RKO (cell line): Measurements from ENCODE around the gene SAMD3.
"Not testable (repeated sequence)": the region's sequence is repeated elsewhere in the genome, so short reads cannot be mapped to it uniquely, and the experiment has no call there.

Experiments used
- DNase-seq: peaks from one replicate; pipeline ENCODE4 v3.0.0-alpha.2; 2016; ENCODE audit warnings: low spot score

Gene SAMD3

DNA sequence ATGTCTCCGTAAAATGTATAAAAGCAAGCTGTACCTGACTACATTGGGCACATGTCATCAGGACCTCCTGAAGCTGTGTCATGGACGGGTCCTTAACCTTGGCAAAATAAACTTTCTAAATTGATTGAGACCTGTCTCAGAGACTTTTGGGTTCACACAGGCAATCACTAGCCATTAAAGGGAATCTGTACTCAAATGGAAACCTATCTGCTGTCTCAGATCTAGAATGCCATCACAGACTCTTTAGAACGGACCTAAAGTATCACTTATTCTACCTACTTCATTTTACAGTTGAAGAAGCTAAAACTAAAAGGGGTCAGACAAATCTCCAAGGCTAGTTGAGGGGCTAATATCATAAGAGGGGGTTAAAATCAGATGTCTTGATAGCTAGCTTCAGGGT, 11.1 kb downstream of the SAMD3 start:
- DNase-seq = no peak

DNA sequence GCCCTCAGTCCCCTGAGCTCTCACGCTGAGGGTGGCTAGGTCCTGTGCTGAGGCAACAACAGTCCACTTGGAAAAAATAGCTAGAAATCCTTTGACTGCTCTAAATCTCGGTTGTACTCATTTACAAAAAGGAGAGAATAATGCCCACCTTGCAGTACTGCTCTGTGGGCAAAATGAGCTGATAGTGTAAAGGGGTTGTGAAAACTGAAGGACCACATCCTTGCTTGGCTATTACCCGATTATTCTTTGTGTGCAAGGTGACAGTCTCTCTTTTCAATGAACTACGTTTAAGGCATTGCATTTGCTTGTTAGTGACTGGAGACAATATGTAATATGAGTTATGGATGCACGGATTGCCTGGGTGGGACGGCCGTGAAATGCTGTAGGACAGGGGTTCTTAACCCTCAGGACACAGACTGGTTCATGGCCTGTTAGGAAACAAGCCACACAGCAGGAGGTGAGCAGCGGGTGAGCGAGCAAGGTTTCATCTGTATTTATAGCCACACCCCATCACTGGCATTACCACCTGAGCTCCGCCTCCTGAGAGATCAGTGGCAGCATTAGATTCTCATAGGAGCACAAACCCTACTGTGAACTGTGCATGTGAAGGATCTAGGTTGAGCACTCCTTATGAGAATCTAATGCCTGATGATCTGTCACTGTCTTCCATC, 14.6 kb downstream of the SAMD3 start:
- no peak for DNase-seq

DNA sequence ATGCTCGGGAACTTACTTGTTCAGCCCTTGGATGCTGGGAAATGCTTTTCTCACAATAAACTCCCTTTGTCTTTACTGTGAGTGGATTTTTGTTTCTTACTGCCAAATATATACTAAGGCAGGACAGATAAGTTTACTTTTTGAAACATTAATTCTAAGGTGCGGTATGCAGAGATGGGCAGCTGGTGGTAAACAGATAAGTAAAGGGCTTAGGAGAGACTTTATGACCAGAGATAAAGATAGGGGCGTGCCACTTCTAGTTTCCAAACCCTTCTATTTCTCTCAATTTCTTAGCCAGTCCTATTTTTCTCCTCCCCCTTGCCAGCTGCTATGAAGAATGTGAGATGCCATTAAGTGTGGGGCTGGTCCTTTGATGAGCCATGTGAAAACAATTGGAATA, 16.3 kb downstream of the SAMD3 start:
- DNase-seq = no peak

DNA sequence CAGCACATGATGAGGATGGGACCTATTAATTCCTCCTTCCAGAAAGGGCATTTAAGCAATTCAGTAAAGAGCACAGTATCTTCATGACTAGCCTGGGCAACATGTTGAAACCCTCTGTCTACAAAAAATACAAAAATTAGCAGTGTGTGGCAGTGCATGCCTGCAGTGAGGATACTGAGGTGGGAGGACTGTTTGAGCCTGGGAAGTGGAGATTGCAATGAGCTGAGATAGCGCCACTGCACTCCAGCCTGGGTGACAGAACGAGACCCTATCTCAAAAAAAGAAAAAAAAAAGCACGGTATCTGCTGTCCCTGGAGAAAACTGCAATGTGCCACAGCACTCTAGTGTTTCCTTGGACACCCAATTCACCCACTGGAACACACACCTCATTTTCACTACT, 18.4 kb downstream of the SAMD3 start:
- no peak for DNase-seq

DNA sequence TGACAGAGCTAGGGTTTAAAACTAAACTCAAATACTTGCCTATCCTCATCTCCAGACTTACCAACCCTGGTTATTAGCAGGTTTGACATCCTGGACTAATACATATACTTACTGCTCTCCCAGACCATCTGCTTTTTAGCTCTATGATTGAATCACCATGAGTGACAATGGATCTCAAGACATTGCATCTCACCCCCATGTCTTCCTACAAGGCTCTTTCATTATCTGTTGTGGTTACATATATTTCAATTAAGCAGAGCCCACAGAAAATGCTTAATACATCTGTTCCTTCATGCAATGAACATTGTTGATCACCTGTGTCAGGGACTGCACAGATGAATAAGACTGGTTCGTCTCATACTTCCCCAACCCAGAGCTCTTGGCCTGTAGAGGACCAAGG, 19.4 kb downstream of the SAMD3 start:
- DNase-seq = no peak

DNA sequence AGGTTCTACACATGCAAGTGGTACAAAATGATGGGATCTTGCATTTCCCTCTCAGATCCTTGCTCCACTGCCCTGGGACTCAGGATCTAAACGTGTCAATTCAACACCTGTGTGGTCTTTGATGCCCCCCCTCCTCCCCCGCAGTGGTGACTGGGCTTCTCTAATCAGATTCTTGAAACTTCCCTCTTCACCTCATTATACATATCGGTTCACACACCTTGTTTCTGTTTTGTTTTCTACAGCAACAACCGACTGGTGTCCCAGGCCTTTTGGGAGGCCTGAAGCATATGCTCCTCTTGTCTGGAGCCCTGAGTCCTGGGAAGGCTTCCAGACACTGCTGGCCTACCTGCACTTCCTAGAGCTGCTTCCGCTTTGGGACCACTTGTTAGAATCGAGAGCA, 20.0 kb downstream of the SAMD3 start:
- DNase-seq = no peak

DNA sequence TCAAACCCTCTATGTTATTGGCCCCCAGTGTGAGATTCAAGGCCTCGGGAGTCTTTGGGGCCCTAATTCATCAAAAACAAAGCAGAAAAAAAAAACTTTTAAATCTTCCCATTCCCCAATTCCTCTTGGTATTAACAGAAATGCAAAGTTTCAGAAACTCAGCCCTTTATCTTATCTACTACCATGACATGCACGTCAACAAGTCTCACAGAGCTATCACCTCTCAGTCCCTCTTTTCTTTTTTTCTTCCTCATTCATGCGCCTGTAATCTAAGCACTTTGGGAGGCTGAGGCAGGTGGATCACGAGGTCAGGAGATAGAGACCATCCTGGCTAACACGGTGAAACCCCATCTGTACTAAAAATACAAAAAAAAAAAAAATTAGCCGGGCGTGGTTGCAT, 22.7 kb downstream of the SAMD3 start:
- DNase-seq = no peak

DNA sequence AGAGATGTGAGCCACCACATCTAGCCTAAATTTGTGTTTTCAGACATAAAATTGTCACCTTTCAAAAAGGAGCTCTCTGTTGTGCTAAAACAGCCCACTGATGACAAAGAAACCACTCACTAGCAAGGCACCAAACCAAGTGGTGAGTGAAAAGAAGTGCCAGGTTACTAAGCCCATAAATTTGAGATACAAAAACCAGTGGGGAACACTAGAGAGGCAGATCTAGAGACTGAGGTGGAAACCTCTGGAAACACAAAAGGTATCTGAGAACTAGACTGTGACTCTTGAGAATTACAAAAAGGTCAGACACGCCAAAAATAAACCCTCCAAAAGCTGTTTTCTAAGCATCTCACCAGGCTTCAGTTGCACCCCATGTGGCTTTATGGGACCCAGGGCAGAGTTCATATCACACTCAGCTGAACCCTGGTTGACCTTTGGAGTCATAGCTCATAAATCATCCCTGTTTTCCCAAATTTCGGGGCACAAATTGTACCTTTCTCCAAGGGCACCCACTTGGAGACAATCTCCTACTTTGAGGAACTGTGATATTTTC, 24.2 kb downstream of the SAMD3 start:
- DNase-seq = no peak

DNA sequence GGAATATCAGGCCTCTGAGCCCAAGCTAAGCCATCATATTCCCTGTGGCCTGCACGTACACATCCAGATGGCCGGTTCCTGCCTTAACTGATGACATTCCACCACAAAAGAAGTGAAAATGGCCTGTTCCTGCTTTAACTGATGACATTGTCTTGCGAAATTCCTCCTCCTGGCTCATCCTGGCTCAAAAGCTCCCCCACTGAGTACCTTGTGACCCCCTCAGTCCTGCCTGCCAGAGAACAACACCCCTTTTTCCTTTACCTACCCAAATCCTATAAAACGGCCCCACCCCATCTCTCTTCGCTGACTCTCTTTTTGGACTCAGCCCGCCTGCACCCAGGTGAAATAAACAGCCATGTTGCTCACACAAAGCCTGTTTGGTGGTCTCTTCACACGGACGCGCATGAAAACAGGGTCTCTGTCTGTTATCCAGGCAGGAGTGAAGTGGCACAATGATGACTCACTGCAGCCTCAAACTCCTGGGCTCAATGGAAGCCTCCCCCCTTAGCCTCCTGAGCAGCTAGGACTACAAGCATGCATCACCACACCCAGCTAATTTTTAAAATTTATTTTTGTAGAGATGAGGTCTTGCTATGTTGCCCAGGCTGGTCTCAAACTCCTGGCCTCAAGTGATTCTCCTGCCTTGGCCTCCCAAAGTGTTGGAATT, 24.8 kb downstream of the SAMD3 start:
- not testable (repeated sequence) for DNase-seq

DNA sequence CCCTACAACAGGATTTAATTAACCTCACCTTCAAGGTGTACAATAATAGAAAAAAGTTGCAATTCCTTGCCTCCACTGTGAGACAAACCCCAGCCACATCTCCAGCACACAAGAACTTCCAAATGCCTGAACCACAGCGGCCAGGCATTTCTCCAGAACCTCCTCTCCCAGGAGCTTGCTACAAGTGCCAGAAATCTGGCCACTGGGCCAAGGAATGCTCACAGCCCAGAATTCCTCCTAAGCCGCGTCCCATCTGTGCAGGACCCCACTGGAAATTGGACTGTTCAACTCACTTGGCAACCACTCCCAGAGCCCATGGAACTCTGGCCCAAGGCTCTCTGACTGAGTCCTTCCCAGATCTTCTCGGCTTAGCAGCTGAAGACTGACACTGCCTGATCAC, 28.3 kb downstream of the SAMD3 start:
- DNase-seq = not testable (repeated sequence)

DNA sequence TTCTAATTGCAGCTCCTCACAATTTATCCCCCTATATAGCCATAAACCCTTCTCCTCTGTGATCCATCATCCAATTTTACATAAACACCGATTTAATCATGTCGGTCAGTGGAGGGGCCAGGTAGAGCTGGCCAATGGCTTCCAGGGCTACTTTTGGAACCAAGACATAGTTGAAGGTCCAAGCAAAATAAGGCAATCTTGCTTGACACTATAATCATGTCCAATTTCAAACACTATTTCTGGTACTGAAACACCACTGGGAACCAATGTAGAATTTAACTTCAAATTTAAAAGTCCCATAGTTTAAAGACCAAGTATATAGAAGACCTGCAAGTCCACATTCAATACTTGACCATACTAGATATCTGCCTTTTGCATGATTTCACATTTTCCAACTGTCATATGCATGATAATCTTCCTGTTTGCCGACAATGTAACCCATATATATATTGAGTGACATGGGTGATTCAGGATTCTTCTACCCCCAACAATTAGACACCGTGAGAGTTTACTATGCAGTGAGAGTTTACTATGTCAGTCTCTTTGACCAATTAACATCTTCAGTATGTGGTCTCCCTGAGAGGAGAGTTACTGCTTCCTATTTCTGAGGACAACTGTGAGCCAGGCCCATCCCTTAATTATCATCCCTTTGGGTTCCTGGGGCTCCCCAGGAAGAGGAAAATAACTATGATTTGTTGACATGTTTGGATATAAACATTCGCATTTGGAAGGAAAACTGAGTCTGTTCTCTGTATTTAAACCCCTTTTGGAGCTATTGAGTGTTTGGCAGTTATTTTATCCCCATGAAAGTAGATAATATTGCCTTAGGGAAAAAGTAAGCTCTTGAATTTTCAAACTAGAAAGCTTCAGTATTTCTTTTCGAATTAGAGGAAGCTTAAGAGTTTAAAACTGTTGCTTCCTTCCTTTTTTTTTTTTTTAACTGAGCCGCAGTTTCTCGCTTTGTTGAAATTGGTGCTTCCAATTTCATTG, 31.8 kb downstream of the SAMD3 start:
- DNase-seq = no peak

DNA sequence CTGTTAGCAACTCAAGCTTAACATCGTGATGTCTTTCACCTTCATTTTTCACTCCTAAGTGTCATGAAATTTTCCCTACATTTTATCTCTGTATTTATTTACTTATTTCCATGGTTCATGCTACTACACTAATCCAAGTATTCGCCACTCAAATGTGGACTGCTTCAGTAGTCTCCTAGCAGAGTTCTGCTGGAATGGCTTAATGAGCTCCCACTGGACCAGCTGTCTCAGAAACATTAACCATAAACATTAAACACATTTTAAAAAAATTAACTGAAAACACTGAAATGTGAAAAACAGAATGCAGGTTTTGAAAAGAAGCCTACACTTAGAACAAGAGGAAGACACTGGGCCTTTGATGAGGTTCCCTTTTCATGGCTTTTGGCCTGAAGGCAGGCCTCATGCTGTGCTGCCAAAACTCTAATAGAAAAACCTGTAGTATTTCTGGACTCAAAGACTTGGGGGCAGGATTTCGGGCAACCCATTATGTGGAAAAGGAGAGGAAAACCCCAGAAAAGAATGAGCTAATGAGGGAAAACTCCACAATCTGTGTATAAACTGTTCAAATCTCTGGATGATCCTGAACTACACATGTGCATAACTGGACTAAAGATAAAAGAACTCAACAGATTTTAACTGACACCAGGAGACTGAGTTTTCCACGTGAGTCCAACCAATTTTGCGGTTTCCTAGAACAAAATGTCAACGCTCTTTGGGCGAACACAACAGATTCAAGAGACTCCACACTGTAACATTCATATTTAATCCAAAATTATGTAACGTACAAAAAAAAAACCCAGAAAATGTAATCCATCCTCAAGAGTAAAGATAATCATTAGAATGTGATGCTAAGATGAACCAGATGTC, 33.0 kb downstream of the SAMD3 start:
- DNase-seq = no peak

DNA sequence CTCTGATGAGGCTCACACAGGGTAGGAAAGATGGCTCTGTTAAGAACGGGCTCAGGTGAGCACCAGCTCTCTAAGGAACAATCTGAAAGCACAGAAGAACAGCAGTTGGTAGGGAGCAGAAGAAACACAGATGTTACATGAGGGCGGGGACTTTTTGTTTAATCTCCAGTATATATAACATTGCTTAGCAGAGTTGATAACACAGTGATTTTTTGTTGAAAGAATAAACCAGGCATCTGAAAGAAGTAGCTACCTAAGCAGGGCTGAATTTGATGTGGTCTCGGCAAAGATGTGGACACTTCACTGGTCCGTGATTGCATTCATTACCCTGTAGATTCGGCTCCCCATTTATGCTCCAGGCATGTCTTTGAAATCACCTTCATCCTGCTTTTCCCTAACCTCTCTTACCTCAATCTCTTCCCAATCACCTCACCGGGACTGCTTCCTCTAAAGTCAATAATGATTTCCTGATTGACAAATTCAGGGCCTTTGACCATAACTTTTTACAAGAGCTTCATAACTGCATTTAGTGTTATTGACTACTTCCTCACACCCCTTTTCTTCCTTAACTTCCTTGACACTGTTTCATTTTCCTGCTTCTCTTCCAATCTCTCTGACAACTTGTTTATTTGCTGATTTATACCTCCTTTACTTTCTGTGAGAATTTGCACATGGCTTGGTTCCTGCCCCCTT, 34.4 kb downstream of the SAMD3 start:
- DNase-seq = no peak

DNA sequence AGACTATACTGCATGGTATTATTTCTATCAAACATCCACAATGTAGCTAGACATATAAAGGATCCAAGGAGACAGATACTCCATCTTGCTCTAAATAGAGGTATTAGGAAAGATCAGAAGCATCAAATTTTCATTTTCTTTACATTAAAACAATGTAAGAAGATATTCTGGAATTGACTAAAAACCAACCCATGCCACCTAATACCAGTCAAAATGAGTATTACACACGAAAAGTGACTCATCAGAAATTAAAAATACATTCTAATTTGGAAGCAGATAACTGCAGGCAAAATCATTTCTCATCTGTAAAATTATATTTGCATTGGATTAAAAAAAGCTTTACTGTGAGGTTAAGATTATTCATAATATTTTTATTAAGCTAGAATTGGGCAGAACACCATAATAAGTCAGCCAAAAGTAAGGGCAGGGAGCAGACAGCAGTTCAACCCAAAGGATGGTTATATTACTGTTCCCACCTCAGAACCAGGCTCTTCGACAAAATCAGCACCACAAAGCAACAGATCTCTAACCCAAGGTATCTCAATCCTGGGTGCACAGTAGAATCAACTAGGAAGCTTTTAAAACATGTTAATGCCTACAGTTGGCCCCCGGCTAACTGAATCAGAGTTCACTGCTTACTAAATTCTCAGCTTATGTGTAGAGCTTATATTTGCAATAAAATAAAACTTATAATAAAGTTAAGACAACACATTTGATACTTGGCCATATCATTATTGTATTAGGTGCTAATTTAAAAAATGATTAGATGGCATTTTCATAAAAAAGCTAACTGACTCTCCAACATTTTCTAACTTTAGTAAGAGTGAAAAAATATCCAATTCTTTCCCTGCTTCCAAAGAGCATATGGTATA, 35.2 kb downstream of the SAMD3 start:
- DNase-seq = no peak

DNA sequence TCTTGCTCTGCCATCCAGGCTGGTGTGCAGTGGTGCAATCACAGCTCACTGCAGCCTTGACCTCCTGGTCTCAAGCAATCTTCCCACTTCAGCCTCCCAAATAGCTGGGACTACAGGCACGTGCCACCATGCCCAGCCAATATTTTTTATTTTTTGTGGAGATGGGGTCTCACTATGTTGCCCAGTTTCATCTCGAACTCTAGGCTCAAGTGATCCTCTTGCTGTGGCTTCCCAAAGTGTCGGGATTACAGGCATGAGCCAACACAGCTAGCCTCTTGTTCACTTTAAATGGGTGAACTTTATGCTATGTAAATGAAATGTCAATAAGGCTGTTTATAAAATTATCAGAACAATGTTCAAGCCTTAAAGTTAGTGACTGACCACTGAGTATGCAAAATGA, 37.1 kb downstream of the SAMD3 start:
- DNase-seq = no peak

DNA sequence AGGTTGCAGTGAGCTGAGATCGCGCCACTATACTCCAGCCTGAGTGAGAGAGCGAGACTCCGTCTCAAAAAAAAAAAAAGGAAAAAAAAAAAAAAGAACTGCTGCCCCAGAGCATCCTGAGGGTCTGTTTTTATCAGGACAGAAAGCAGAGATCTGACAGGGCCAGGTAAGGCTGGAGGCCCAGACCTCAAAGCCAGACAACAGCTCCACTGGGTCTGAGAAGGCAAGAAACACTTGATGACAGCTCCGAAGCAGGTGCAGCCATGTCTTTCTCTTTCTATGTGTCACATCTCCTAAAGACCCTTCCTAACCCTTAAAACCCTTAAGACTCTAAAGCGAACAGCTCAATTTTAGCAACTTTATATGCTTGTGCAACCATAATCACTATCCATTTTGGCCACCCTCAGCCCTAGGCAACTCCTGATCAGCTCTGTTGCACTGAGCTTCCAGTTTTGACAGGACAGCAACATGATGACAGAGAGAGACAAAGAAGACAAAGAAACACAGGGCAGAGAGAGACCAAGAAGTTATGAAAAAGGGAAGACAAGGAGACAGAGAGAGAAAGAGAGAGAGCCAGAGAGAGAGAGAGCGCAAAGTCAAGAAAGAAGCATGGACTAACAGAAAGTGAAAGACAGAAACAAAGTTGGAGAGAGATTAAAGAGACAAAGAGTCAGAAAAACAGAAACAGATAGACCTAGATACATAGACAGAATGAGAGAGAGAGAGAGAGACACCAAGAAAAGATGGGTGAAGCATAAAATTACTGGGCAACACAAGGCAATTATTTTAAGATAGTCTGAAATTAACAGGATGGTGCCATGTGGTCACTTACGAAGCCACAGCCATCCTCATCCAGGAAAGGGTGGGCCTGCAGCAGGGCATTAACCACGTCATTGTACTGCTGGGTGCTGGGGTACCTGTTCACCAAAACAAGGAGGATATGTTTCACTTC, 39.2 kb downstream of the SAMD3 start:
- no peak for DNase-seq

DNA sequence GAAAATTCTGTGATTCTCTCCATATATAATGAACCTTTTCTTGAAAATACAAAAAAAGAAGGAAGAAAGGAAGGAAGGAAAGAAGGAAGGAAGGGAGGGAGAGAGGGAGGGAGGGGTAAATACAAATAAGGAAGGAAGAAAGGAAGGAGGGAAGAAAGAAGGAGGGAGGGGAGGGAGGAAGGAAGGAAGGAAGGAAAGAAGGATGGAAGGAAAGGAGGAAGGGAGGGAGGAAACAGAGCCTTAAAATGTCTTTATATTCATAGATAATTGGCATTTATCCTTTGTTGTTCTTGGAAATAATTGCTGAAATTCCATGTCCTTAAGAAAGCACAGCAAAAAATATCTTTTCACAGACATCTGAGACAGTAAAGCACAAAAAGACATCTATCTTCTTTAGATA, 40.3 kb downstream of the SAMD3 start:
- DNase-seq = no peak

DNA sequence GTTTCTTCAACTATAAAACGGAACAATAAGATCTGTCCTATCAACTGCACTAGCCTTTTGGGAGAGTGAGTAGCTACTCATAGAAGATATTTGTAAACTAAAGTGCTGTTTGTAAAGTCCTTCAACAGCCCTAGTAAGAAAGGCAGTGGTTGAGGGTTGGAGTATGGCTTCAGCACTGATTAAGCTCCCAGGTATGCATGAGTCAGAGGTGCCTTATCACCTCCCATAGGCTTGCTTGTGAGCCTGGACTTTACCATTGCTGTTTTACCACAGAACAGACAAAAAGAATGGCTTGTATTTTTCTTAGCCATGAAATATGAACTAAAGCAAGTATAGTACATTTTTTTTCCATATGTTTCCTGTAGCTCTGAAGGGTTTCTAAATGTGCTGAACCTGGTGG, 44.1 kb downstream of the SAMD3 start:
- peak; percentile 73 for DNase-seq

DNA sequence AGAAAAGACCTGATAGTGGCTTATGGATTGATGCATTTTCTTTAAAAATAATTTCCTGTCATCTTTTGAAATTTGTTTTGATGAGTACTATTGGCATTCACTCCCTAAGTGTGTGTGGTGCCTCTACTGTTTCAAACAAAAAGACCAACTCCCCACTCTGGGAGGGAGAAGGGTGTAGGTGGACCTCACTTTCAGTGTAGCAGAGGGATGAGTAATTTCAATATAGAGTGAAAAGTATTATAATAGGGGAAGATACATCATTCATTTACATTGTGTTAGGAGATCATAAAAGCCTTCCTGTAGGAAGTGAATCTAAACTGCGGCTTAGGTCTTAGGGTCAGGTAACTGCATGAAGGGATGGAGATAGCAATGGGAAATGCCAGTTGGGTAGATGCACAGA, 46.4 kb downstream of the SAMD3 start:
- DNase-seq = no peak
